D721Med (cell line): ENCODE data around the gene EDDM3A.

Source experiments
- DNase-seq: peaks from one replicate; pipeline ENCODE4 v3.0.0; 2011; ENCODE audit warnings: low spot score; ENCODE audit not compliant: insufficient read length
- FAIRE-seq: peaks from 2 replicates; lab custom pipeline; 2011; peaks lifted over from hg19 to GRCh38; lab: Jason Lieb, UNC
- TF ChIP-seq, protein P1 (sequence below): IDR thresholded peaks from 2 replicates; pipeline ENCODE4 v1.5.1; 2012; ENCODE audit warnings: mild to moderate bottlenecking, control low read depth; ENCODE audit not compliant: insufficient read depth; ENCODE audit errors: missing control alignments

The EDDM3A gene

DNA sequence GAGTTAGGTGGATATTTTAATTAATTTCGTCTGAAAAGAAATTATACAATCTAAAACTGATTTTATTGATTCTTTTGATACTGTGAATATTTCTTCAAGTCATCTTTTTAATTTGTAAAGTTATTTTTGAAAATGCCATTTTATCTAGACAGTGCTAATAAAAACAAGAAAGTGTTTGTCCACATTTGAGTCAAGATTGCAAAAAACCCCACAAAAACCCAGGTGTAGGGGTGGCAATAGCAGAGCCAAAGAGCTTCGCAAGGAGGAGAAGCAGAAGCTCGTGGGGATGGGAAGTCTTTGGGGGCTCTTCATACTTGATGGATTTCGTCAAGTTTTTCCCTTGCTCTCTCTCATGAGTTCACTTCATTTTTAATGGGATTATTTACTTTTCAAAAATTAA is 41.3 kb downstream of the EDDM3A start:
- TF ChIP-seq, protein P1, sequence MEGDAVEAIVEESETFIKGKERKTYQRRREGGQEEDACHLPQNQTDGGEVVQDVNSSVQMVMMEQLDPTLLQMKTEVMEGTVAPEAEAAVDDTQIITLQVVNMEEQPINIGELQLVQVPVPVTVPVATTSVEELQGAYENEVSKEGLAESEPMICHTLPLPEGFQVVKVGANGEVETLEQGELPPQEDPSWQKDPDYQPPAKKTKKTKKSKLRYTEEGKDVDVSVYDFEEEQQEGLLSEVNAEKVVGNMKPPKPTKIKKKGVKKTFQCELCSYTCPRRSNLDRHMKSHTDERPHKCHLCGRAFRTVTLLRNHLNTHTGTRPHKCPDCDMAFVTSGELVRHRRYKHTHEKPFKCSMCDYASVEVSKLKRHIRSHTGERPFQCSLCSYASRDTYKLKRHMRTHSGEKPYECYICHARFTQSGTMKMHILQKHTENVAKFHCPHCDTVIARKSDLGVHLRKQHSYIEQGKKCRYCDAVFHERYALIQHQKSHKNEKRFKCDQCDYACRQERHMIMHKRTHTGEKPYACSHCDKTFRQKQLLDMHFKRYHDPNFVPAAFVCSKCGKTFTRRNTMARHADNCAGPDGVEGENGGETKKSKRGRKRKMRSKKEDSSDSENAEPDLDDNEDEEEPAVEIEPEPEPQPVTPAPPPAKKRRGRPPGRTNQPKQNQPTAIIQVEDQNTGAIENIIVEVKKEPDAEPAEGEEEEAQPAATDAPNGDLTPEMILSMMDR: no peak
- DNase-seq (no peak), FAIRE-seq (no peak)

DNA sequence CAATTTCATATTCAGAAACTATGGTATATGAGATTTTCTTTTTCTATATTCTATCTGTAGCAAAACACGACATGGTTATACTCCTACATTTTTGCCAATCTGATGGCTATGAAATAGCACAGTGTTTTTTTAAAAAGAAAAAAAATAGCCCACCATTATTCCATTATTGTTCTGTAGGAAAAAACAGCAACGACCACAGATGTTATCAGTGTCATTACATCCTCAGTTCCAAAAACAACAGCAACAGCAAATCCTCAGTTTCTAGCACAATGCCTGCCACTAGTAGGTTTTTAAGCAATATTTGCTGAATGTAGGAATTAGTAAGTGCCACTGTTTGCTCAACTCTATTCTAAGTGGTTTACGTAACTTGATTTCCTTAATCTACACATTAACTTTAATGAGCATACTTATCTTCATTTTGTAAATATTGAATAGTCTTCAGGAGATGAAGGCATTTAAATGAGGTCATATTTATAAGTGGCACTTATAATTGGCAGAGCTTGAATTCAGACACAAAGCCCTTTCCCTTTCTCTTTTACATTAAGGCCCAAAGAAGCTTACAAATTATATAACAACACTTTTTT is 43.6 kb downstream of the EDDM3A start:
- FAIRE-seq: no peak
- TF ChIP-seq, protein P1: no peak
- no peak for DNase-seq

DNA sequence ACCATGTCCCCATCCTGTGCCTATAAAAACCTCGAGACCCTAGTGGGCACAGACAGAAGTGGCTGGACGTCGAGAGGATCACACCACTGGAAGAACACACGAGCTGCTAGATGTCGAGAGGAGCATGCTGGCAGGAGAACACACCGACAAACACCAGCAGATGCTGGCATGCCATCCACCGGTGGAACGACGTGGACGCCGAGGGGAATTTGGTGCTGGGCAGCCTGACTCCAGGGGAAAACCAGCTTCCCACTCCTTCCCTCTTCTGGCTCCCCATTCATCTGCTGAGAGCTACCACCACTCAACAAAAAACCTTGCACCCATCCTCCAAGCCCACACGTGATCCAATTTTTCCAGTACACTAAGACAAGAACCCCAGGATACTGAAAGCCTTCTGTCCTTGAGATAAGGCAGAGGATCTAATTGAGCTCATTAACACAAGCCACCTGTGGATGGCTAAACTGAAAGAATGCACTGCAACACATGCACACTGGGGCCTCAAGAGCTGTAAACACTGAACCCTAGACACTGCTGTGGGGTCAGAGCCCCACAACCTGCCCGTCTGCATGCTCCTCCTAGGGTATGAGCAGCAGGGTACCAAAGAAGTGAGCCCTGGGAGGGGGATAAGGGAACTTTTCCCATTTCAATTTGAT is 44.9 kb downstream of the EDDM3A start:
- DNase-seq (no peak), FAIRE-seq (no peak)
- TF ChIP-seq, protein P1: no peak

DNA sequence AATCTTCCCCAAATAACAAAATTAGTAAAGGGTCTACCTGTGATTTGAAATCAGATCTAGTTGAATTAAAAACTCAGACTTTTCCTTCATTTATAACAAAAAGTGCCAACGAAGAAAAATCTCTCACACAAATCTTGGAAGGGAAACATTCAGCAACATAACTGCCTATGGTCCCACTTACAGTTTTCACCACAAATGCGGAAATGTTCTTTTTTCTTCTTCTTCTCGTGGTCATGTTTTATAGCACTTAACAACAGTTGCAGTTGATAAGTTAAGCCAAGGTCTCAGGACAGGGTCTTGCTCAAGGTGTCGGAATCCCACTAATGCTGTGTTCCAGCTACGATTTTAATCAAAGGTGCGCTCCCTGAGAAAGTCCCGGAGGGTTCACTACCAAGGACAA is 45.5 kb downstream of the EDDM3A start:
- TF ChIP-seq, protein P1: no peak
- no peak for DNase-seq
- no peak for FAIRE-seq

DNA sequence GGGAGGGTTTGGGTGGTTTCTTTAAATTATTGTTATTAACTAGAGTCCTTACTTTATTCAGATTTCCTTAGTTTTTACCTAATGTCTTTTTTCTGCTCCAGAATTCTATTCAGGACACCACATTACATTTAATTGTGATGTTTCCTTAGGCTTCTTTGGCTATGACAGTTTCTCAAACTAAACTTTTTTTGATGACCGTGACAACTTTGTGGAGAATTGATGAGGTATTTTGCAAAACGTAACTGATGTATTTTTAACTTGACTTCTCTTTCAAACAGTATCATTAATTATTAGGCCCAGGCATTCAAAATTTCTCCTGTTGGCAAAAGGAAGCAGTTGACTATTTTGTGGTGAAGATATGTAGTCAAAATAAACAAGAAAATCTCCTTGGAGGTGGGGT is 45.9 kb downstream of the EDDM3A start:
- DNase-seq (no peak), FAIRE-seq (no peak)
- TF ChIP-seq, protein P1: no peak

DNA sequence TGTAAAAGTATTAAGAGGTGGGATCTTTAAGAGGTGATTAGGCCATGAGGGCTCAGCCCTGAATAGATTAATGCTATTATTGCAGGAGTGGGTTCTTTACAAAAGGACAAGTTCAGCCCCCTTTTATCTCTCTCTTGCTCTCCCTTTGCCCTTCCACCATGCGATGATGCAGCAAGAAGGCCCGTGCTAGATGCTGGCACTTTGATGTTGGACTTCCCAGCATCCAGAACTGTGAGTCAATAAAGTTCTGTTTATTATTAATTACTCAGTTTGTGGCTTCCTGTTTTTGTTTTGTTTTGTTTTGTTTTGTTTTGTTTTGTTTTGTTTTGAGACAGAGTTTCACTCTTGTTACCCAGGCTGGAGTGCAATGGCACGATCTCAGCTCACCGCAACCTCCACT is 46.9 kb downstream of the EDDM3A start:
- no peak for FAIRE-seq
- TF ChIP-seq, protein P1: no peak

More for the DNA sequence above, 46.9 kb downstream of the EDDM3A start:
- DNase-seq: no peak
